Activated naive CD4-positive, alpha-beta T cell (primary cell): ENCODE measurements around the gene MAJIN.
"Not testable (repeated sequence)": the region's sequence is repeated elsewhere in the genome, so short reads cannot be mapped to it uniquely, and the experiment has no call there.

Experiments
- DNase-seq, 4 experiments: peaks; one replicate each; lab custom pipeline; 2025; lab: John Stamatoyannopoulos, UW

The MAJIN gene

DNA sequence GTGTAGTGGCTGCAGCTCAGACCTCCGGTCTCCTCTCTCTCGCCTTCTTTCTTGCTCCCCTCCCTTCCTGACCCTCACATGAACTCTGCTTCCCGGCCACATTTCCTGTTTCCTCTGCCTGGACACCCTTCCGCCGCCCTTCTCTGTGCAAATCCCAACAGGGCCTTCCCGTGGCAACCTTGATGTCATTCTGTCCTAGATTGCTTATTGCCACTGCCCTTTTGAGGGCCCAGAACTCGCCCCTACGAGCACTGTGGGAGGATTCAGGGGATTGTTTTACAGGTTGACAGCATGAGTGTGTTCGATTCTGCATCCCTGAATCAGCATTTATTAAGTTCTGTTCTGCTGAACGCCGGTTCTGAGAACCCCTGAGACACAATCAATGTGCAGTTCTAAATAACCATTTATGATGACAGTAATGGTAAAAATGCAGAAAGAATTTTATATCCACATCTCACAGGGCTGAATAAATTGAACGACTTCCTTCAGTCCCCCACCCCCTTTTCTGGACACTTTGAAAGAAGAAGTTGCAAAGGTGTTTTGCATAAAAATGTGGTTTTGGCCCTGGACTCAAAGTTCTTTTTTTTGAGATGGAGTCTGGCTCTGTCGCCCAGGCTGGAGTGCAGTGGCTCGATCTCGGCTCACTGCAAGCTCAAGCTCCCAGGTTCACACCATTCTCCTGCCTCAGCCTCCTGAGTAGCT, 18.5 kb upstream of the MAJIN start:
- no peak for DNase-seq

DNA sequence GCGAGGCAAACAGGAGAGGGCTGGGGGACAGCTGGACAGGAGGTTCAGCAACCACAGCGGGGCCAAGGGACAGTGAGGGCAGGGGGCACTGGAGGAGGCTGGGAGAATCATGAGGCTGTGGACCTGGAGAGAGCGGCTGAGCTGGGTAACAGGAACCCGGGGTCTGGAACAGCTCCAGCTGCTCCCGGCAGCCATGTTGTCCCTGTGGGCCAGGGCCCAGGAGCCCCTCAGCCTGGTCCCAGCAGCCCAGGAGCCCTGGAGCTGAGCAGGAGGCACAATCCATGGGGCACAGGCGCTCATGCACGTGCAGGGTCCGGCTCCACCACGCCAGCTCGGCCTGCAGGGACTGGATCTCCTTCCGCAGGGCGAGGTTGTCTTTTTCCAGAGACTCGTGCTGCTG, 17.5 kb upstream of the MAJIN start:
- DNase-seq: no peak

DNA sequence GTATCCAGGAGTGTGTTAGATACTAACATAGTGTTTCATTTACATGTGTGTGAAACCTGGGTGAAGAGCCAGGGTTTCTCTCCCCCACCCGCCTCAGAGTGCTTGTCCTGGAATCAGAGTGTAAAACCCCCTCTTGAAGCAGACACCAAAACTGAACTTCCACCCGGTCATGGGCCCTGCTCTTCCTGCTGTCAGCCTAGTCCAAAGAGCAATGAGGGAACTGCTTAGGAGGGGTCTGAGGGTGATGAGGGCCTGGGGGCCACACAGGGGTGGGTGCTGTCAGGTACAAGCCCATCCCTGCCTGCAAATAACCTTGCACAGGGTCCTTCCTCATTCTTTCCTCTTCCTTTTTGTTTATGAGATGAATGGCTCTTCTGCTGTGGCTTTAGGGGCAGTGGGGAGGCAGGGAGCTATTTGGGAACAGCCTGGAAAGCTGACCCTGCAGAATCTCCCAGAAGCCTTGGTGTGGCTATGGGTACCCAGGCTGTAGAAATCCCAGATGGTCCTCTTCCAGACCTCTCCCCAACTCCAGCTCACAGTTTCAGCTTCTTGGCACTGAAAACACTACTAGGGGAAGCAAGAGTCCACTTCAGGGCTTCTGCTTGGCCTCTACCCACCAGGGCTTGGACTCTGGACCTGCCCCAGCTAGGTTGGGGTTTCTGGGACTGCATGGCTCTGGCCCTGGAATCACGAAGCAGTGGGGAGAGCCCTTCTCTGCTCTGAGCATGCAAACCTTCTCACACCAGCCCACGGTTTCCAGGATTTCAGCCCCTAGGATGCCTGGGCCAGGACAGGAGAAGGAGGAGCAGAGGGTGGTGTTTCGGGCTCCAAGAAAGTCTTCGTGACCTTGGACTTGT, 16.3 kb upstream of the MAJIN start:
- DNase-seq: no peak

DNA sequence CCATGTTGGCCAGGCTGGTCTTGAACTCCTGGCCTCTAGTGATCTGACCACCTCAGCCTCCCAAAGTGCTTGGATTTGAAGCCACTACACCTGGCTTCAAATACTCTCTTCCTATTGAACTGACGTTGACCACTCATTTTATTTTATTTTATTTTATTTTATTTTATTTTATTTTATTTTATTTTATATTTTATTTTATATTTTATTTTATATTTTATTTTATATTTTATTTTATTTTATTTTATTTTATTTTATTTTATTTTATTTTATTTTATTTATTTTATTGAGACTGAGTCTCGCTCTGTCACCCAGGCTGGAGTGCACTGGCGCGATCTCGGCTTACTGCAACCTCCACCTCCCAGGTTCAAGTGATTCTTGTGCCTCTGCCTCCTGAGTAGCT, 11.4 kb upstream of the MAJIN start:
- not testable (repeated sequence) for DNase-seq

DNA sequence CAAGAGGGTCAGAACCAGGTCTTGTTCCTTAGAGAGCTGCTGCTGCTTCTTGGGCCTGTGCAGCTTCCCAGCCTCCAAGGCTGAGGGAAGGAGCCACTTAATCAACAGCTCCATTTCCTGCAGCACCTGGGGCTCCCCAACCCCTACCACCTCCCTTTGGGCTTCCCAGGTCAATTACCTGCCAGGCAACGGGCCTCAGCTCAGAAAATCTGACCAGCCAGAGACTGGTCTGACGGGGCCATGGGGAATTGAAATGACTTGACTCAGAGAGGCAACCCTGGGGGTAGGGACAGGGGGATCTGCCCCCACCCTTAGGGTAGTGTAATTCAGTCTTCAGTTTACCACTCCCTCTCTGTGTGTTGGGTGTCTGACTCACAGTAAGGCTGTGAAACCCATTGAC, 4.7 kb upstream of the MAJIN start:
- DNase-seq: no peak

DNA sequence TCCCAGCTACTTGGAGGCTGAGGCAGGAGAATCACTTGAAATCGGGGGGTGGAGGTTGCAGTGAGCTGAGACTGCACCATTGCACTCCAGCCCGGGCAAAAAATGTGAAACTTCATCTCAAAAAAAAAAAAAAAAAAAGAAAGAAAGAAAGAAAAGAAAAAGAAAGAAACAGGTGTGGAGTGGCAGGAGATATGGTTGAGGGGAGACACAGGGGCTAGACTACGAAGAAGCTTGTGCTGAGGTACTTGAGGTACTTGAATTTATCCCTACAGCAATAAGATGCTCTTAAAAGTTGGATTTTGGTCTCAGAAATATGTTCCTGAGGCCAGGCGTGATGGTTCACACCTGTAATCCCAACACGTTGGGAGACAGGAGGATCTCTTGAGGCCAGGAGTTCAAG, 2.2 kb upstream of the MAJIN start:
- no peak for DNase-seq

DNA sequence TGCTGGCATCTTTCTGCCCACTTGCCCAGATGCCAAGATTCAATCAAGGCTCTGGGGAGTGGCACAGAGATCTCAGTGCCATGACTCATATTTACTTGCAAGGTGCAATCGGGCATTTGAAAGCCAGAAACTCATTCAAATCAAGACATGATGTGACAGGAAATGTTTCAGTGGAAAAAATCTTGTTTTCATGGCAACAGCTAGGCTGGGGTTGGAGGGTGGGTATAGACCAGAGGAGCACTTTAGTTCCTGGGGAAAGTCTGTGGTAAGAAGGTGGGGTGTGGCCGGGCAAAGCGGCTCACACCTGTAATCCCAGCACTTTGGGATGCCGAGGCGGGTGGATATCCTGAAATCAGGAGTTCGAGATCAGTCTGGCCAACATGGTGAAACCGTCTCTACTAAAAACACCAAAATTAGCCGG, 1.2 kb downstream of the MAJIN start:
- DNase-seq: no peak

DNA sequence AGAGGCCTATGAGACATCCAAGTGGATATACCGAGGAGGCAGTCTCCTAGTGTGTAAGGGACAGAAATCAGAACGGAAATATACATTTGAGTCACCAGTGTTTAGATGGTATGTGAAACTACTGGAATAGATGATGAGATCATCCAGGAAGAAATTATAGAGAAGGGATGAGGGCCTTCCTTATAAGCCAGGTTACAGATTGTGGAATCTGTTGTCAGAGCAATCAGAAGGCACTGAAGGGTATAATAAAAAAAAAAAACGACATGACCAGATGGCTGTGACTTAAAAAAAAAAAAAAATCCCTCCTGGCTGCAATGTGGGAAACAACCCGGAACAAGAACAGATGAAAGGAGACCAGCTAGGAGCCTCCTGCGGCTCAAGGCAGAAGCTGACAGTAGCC, 2.7 kb downstream of the MAJIN start:
- DNase-seq: no peak

DNA sequence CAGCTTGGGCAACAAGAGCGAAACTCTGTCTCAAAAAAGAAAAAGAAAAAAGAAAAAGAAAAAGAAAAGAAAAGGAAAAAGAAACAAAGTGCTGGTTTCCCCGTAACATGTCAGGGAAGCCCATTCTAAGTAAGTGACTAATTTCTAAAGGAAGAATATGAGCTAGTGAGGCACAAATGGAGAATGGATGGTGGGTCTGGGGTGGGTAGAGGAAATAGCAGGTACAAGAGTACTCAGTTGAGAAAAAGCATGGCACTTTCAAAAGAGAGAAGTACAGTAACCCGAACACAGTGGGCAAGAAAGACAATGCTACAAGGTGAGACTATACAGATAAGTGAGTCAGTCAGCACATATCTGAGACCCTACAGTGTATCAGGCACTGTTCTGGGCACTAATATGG, 4.5 kb downstream of the MAJIN start:
- DNase-seq: no peak

DNA sequence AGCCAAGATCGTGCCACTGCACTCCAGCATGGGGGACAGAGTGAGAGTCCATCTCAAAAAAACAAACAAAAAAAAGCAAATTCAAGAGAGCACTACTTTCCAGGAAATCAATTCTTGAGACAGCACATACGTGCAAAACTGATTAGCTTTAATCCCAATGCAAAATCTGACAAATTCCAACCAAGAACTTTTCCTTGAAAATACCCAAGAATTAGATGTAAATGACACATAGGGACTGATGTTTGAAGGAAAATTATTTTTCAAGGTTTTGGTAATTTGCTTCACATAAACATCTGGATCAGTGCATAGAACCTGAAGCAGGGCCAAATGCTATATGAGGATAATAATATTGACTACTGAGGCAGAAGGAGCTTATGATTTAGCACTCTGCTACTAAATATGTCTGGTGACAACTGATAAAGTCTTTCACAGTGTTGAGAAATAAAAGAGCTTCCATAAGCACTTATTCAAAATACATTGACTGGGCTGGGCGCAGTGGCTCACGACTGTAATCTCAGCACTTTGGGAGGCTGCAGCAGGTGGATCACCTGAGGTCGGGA, 8.8 kb downstream of the MAJIN start:
- no peak for DNase-seq

DNA sequence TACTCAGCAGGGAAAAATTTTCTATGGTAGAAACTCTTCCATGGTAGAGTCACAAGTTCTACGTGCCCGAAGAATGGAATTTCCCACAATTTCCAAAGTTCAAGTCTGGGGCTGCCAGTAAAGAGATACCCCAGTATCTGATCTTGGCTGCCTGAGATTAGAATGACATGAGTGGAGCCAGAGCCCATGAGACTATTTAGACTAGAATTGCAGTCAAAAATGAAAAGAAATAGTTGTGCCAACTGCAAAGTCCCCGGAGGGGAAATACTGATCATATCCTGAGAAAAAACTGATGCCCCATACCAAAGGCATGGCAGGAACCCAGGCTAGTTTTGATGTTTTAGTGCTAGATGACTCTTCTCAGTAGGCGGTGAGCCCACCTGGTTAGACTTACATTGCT, 11.2 kb downstream of the MAJIN start:
- no peak for DNase-seq

DNA sequence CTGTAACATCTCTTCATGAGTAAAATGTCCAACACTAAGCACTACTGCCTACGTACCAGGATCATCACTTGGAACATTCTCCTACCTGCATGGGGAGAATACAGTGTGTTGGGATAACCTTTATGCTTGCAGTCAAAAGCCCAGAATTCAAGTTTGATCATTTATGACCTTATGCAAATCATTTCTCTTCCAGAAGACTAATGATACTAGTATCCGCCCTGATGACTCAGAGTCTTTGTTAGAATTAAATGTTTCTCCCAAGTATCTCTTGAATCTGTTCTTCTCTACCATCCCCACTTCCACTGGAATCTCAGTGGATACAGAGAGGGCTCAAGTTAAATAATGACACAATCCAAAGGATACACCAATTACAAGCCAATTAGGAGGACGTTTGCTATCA, 12.4 kb downstream of the MAJIN start:
- no peak for DNase-seq

DNA sequence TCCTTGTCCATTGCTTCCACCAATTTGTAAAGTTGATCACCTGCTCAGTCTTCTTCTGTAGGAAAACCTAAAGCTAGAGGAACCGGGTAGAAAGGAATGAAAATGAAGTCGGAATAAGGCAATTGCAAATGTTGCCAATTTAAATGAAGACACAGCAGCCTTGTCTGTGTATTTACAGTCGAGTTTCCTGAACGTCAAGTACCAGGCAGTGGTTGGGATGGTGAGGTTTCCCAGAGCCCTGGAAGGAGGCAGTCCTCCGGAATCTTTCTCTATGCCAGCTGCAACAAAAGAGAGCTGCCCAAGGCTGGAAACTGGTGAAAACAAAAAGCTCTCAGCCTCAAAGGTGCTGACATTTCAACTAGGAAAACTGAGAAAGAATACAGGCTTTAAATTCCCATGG, 17.7 kb downstream of the MAJIN start:
- DNase-seq: no peak

DNA sequence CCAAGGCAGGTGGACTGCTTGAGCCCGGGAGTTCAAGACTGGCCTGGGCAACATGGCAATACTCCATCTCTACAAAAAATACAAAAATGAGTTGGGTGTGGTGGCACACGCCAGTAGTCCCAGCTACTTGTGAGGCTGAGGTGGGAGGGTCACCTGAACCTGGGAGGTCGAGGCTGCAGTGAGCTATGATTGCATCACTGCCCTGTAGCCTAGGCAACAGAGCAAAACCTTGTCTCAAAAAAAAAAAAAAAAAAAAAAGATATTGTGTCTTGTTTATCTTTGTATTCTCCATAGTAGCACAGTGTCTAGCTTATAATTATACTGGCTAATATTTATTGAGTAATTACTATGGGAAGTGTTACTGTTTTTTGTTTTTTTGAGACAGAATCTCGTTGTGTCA, 20.4 kb downstream of the MAJIN start:
- no peak for DNase-seq

DNA sequence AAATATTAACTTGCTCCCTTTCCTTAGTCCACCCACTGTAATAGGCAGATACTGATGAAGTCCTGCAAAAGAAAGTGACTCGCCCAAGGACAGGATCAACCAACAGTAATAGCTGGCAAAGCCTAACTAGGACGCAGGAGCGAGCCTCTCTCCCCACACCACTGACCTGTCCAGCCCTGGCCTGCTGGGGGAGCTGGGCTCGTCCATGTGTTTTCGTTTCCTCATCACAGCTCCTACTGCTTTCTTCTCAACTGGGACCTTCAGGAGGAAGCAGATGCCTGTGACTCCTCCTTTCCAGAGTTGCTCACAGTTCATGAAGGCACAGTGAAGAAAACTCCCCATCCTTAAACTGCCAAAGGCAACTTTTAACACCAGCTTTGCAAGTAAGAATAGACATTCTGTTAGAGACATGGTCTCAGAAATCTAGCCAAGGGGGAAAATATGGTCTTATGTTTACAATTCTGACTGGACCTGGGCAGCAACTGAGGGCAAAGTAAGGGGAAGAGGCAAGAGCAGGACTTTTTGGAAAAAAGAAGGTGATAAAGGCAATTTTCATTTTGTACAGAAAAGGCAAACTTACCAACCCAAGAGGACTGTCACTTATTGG, 24.6 kb downstream of the MAJIN start:
- no peak for DNase-seq

DNA sequence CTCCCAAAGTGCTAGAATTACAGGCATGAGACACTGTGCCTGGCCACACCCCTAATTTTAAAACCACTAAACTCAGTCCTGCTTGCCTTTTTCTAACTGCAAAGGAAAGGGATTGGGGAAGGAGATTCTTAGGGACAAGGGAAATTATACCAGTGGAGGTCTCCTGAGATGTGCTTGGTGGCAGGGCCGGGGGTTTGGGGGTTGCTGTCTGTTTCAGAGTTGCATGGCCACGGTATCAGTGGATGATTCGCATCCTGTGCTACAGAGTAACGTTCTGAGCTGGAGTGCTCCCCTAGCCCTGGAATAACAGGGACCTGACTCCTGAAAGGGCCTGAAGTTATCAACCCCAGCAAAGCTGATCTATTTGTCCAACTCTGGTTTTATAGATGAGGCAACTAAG, 35.4 kb downstream of the MAJIN start:
- no peak for DNase-seq

DNA sequence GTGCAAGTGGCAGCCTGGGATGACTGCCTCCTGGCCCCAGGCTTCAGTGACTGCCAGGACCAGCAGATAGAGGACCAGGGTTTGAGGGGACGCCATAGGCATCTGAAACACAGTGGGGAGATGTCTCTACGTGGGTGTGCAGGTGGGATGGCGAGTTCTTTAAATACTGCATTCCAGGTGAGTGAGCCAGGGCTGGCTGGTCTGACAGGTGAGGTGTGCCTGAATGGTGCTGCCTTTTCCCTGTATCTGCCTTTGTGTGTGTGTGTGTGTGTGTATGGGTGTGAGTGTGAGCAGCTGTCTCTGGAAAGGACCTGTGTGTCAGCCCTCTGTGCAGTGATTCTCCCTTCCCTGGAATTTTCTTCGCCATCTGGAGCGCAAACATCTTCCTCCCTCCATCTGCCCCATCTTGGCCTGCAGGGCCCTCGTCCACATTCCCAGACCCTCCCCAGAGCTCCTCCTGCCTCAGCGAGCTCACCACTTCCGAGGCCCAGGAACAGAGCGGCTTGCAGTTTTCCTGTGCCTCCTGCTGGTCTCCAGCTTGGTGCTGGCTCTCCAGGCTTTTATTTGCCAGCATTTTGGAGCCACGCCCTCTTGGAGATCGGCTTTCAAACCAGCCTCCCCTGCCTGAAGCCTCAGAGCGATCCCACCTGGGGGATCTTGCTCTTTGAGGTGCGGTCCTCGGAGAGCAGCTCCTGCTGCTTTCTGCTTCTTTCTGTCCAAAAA, 36.4 kb downstream of the MAJIN start, which contains the start of gene GPHA2:
TSS of gene GPHA2 (minus strand) at position 535 of the 723 bp plus-strand sequence. CDS start at position 102, 433 bp downstream.
- DNase-seq: no peak

DNA sequence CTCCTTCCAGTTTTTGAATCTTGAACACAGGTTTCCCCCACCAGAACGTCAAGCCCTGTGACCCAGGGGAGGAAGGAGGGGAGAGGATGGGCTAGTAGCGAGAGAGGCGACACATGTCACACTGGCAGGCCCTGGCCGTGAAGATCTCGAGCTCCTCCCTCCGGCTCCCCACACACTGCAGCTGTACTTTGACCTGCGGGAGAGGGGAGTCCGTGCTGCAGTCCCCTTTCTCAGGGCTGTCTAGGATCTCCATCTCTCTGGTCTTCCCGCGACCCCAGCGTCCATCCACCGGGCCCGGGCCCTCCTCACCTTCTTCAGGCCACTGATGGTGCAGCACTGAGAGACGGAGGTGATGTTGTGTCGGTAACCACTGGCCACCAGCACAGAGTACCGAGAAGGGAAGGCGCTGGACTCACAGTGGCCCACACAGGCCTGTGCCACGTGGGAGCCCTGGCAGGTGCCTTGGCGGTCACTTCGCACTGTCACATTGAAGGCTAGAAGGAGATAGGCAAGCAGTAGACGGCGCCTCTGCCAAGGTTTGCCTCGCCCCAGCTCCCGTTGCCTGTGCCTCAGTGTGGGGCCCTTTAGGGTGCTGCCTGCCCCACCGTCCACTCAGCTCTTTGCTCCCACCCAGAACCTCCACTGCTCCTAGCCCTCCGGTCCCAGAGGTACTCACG, 37.1 kb downstream of the MAJIN start:
- DNase-seq: no peak

DNA sequence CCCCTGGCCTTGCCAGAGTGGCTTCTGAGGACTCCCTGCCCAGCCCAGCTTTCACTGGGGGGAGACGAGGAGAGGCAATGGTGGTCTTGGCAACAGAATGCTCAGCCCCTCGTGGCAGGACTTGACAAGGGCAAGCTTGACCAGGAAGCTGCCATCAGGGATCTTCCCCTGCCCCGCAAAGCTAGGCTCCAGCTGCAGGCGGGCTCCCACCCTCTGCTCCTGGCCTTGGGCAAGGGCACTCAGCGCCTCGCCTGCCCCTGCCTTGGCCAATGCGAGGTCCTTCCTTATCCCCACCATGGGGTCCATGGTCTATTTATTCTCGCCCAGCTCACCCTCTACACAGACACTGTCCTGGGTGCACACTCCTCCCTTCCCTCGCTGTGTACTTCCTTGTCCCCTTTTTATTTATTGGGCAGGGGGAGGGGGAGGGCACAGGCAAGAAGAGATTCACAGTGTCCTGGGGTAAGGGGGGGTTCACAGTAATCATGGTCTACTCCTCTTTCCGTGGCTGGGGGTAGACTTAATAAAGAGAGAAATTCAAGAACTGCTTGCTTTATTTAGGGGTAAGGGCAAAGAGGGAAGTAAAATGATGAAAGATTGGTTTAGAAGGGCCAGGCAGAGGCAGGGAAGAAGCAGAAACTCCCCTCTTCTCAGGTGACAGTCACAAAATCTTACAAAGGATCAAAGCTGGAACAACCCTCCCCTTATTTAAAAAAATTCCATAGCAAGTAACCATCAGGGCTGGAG, 37.8 kb downstream of the MAJIN start:
- no peak for DNase-seq

DNA sequence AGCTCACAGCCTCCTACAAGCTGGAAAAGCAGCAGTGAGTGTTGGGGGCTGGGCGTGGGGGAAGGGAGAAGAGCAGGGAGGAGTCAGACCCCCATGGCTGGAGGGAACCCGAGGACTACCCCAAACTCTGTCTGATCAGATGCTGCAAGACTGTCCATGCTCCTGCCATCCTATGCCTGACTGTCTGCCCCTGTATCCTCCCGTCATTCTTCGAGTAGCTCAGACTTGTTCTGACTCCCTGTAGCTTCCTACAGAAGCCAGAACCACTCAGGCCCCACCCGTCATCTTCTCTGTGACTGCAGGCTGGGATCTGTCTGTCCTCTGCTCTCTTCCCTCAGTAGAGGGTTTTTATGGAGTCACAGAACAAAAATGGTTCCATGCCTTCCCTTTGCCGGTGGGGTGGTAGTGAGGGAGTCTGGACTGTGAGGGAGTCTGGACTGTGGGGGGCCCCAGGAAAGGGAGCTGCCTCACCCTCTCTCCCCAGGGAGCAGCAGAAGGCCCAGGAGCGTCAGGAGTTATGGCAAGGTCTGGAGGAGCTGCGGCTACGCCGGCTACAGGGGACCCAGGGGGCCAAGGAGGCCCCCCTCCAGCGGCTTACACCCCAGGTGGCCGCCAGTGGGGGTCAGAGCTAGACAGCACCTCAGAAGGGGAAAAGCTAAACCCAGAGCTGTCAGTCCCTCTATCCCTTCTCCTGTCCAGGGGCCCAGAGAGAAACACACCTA, 38.5 kb downstream of the MAJIN start:
- DNase-seq: no peak
